ENCODE data around the gene KRTAP4-7.
"Not testable (repeated sequence)": the region's sequence is repeated elsewhere in the genome, so short reads cannot be mapped to it uniquely, and the experiment has no call there.

Gene KRTAP4-7

DNA sequence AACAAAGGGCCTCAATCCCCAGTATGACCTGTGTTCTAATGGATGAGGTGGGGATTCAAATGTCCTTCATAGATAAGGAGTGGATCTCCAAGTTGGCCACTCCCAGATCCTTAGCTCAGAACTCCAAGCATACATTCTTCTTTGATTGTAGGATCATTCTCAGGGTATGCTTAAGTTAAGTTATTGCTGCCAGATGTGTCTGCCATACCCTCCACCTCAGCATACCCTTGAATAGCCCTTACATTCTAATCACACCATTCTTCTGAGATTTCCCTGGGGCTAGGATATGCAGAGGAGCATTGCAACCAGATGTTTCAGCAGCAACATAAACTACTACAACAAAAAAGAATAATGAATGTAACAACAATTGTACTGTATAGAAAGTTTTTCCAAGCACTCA is 16.7 kb upstream of the KRTAP4-7 start:
- TF ChIP-seq CTCF (IDR thresholded peaks at IDR 0.05; ENCODE audit: insufficient read depth, low read length, poor library complexity, severe bottlenecking), result no peak
- DNase-seq (ENCODE audit: extremely low read depth, insufficient read length), result no peak
- no peak overlapping the region for H3K4me3 ChIP-seq (replicated peaks; ENCODE audit: low read depth, low read length)

DNA sequence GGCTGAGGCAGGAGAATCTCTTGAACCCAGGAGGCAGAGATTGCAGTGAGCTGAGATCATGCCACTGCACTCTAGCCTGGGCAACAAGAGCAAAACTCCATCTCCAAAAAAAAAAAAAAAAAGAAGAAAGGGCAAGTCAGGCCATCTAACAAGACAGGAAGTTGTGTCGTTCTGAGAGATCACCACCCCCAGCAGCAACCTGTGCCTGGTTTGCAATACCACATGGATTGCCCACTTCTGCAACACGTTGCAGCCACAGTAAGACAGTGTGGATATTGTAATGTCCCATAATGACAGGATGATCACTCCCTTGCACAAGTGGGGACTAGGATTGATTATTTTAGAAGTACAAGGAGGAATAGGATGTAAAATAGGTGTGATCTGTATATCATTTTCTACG is 14.9 kb upstream of the KRTAP4-7 start:
- Histone ChIP-seq H3K36me3 (ENCODE audit: control insufficient read depth, insufficient read depth, low read length) (no peaks in the 10 kb centered on the region), H3K4me3 (replicated peaks; ENCODE audit: low read depth, low read length) (no peak overlapping the region), H3K27me3 (replicated peaks; ENCODE audit: control insufficient read depth, insufficient read depth, low read length) (no peaks in the 10 kb centered on the region)
- no peak for DNase-seq (ENCODE audit: extremely low read depth, insufficient read length)
- TF ChIP-seq CTCF (IDR thresholded peaks at IDR 0.05; ENCODE audit: insufficient read depth, low read length, poor library complexity, severe bottlenecking), result no peak

More for the DNA sequence above, 16.7 kb upstream of the KRTAP4-7 start:
- H3K36me3 ChIP-seq (ENCODE audit: control insufficient read depth, insufficient read depth, low read length), result no peaks in the 10 kb centered on the region
- H3K27me3 ChIP-seq (replicated peaks; ENCODE audit: control insufficient read depth, insufficient read depth, low read length), result no peaks in the 10 kb centered on the region

GRCh38 chr17:41071606-41072360 is 12.2 kb upstream of the KRTAP4-7 start:
- H3K4me3 ChIP-seq (replicated peaks; ENCODE audit: low read depth, low read length), result no peak overlapping the region
- no peaks in the 10 kb centered on the region for H3K36me3 ChIP-seq (ENCODE audit: control insufficient read depth, insufficient read depth, low read length)
- no peak for TF ChIP-seq CTCF (IDR thresholded peaks at IDR 0.05; ENCODE audit: insufficient read depth, low read length, poor library complexity, severe bottlenecking)
- DNase-seq (ENCODE audit: extremely low read depth, insufficient read length), result no peak
- no peaks in the 10 kb centered on the region for H3K27me3 ChIP-seq (replicated peaks; ENCODE audit: control insufficient read depth, insufficient read depth, low read length)

- no peak for DNase-seq (ENCODE audit: extremely low read depth, insufficient read length)
- Histone ChIP-seq H3K36me3 (ENCODE audit: control insufficient read depth, insufficient read depth, low read length) (no peaks in the 10 kb centered on the region), H3K4me3 (replicated peaks; ENCODE audit: low read depth, low read length) (no peak overlapping the region), H3K27me3 (replicated peaks; ENCODE audit: control insufficient read depth, insufficient read depth, low read length) (no peaks in the 10 kb centered on the region)
- no peak for TF ChIP-seq CTCF (IDR thresholded peaks at IDR 0.05; ENCODE audit: insufficient read depth, low read length, poor library complexity, severe bottlenecking)
These were observed 10.3 kb upstream of the KRTAP4-7 start for GRCh38 chr17:41073676-41074075.

DNA sequence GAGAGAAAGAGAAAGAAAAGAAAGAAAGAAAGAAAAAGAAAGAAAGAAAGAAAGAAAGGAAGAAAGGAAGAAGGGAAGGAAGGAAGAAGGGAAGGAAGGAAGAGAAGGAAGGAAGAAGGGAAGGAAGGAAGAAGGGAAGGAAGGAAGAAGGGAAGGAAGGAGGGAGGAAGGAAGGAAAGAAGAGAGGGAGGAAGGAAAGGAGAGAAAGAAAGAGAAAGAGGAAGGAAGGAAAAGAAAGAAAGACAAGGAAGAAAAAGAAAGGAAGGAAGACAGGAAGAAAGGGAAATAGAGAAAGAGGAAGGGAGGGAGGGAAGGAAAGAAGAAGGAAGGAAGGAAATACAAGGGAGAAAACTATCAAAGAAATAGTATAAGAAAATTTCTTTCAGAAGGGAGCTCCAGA is 7.2 kb upstream of the KRTAP4-7 start:
- TF ChIP-seq CTCF (IDR thresholded peaks at IDR 0.05; ENCODE audit: insufficient read depth, low read length, poor library complexity, severe bottlenecking), result no peak
- no peak overlapping the region for H3K4me3 ChIP-seq (replicated peaks; ENCODE audit: low read depth, low read length)

GRCh38 chr17:41082626-41083025 is 1.3 kb upstream of the KRTAP4-7 start:
- TF ChIP-seq CTCF (IDR thresholded peaks at IDR 0.05; ENCODE audit: insufficient read depth, low read length, poor library complexity, severe bottlenecking), result no peak
- Histone ChIP-seq H3K36me3 (ENCODE audit: control insufficient read depth, insufficient read depth, low read length) (no peaks in the 10 kb centered on the region), H3K4me3 (replicated peaks; ENCODE audit: low read depth, low read length) (no peak overlapping the region), H3K27me3 (replicated peaks; ENCODE audit: control insufficient read depth, insufficient read depth, low read length) (no peaks in the 10 kb centered on the region)
- DNase-seq (ENCODE audit: extremely low read depth, insufficient read length), result no peak

More for the DNA sequence above, 7.2 kb upstream of the KRTAP4-7 start:
- H3K27me3 ChIP-seq (replicated peaks; ENCODE audit: control insufficient read depth, insufficient read depth, low read length), result no peaks in the 10 kb centered on the region
- DNase-seq (ENCODE audit: extremely low read depth, insufficient read length), result no peak
- H3K36me3 ChIP-seq (ENCODE audit: control insufficient read depth, insufficient read depth, low read length), result no peaks in the 10 kb centered on the region

GRCh38 chr17:41083427-41083826 is 523 bp upstream of the KRTAP4-7 start:
- not testable (repeated sequence) for H3K36me3 ChIP-seq (ENCODE audit: control insufficient read depth, insufficient read depth, low read length); H3K27me3 ChIP-seq (replicated peaks; ENCODE audit: control insufficient read depth, insufficient read depth, low read length); H3K4me3 ChIP-seq (replicated peaks; ENCODE audit: low read depth, low read length); DNase-seq (ENCODE audit: extremely low read depth, insufficient read length)

DNA sequence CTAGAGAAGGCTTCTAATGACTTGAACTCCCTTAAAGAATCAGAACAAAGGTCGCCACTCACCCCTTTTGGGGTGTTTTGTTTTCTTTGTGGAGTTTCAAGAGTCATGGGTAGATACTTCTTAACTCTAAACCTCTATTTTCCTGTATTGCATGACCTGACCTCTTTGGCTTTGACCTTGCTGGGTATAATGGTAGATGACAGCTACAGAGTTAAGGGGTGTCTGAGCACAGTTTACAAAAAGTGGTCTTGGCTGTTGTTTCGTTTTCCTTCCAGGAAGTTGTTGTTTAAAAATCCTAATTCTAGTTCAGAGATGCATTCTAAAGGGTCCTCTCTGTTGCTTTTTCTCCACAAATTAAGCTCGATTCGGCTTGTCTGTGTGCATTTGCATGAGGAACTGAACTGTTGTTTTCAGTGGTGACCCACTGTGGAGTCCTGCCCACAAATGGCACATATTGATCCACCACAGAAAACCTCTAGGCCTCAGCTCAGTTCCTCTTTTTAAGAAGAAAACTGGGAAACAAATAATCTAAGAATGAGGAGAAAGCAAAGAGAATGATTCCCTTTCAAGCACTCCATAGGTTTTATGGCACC is 4.9 kb downstream of the KRTAP4-7 start:
- not testable (repeated sequence) for H3K27me3 ChIP-seq (replicated peaks; ENCODE audit: control insufficient read depth, insufficient read depth, low read length); H3K4me3 ChIP-seq (replicated peaks; ENCODE audit: low read depth, low read length); DNase-seq (ENCODE audit: extremely low read depth, insufficient read length); H3K36me3 ChIP-seq (ENCODE audit: control insufficient read depth, insufficient read depth, low read length)
